Kidney epithelial cell (primary cell): ENCODE data around the gene FKBP6. TPM values are rescaled to one million over a fixed set of nuclear protein-coding genes. Genes with fewer than 3 reads are reported as not detected.

Source experiments
- DNase-seq: peaks from one replicate; pipeline ENCODE4 v3.0.0-alpha.2; 2010; ENCODE audit warnings: low read depth
- H3K27me3 ChIP-seq: 2 replicates; pipeline ENCODE4 v1.6.0; 2011; ENCODE audit warnings: low read length; ENCODE audit not compliant: control insufficient read depth, insufficient read depth
- H3K36me3 ChIP-seq: 2 replicates; pipeline ENCODE4 v1.5.1; 2011; ENCODE audit warnings: low read length; ENCODE audit not compliant: control insufficient read depth, insufficient read depth
- H3K4me3 ChIP-seq: 2 replicates; pipeline ENCODE4 v1.5.1; 2011; ENCODE audit warnings: low read depth, mild to moderate bottlenecking, control low read depth, low read length
- total RNA-seq: library from RNA; depleted of rRNA; stranded (reverse); fragments of >200 nt; gene quantifications from 2 replicates; pipeline ENCODE4 v1.2.3, GENCODE V29; 2015
- TF ChIP-seq, protein P1 (sequence below): IDR thresholded peaks from 2 replicates; pipeline ENCODE4 v1.5.1; 2011; ENCODE audit warnings: mild to moderate bottlenecking, moderate library complexity, low read length, control low read depth, inconsistent platforms; ENCODE audit not compliant: insufficient read depth, poor library complexity, severe bottlenecking

The FKBP6 gene
- total RNA-seq, 1 donor from 2014 or later = not detected

DNA sequence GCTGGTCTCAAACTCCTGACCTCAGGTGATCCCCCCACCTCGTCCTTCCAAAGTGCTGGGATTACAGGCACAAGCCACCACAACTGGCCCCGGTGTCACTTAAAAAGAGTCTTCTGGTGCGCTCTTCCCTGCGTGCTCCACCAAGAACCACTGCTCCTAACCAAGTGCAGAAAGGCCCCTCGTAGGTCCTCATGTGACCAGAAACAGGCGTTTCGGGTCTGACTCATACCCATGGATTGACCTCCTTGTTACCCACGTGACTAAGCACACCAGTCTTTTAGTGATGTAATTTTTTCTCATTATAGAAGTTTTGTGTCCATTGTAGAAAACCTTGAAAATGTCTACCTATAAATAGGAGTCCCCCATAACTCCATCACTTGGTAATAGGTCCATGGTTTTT lies 13.9 kb downstream of the FKBP6 start:
- no peak overlapping the region for H3K4me3 ChIP-seq
- no peak for DNase-seq
- H3K27me3 ChIP-seq = peaks cover 4% of the 10 kb centered on the region
- TF ChIP-seq, protein P1, sequence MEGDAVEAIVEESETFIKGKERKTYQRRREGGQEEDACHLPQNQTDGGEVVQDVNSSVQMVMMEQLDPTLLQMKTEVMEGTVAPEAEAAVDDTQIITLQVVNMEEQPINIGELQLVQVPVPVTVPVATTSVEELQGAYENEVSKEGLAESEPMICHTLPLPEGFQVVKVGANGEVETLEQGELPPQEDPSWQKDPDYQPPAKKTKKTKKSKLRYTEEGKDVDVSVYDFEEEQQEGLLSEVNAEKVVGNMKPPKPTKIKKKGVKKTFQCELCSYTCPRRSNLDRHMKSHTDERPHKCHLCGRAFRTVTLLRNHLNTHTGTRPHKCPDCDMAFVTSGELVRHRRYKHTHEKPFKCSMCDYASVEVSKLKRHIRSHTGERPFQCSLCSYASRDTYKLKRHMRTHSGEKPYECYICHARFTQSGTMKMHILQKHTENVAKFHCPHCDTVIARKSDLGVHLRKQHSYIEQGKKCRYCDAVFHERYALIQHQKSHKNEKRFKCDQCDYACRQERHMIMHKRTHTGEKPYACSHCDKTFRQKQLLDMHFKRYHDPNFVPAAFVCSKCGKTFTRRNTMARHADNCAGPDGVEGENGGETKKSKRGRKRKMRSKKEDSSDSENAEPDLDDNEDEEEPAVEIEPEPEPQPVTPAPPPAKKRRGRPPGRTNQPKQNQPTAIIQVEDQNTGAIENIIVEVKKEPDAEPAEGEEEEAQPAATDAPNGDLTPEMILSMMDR = no peak
- H3K36me3 ChIP-seq = no peaks in the 10 kb centered on the region

DNA sequence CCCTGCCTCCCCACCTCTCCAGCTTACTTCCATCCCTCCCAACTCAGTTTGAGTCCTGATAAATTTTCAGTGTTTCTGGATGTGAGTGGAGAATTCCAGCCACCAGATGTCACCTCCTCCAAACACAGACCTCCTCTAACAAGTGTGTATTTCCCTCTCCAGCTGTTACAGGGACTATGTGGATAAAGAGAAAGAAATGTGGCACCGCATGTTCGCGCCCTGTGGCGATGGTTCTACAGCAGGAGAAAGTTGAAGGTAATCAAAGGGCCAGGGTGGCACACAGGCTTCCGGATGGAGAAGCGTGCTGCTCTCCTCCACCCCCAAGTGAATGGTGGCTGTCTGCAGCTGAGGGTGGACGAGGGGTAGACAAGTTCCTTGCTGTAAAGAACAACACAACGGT lies 14.7 kb downstream of the FKBP6 start:
- TF ChIP-seq, protein P1 = peak; percentile 69
- no peak overlapping the region for H3K4me3 ChIP-seq
- no peak for DNase-seq

DNA sequence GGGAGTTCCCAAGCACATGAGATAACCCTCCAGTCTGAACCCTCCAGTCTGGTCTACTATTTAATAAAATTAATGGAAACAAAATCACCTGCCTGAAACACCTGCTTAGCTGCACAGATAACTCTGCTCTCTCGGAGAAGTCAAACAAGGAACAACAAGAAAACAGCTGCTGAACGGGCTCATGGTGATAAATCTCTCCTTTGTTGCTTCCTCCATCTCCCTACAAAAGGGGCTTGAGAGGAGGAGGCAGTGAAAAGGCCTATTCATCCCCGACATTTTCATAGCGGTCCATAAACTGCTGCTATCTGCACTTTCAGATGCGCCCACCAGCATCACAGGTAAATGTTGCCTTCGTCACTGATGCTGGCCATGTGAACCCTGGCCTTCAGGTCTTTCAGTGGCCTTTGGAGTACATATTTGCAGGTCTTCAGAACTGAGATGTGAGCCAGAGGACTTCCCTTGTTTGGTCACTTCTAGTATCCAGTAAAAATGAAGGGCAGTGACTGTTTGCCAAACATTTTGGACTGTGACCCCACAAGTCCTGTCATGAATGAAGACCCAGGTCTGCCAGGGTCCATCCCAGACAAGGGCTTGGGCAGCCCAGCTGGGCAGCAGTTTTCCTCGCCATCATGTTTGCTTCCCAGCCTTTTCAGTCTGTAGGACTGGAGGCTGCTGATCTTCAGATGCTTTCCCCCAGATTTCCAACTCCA lies 15.9 kb downstream of the FKBP6 start:
- Histone ChIP-seq H3K27me3 (peaks cover 4% of the 10 kb centered on the region), H3K36me3 (no peaks in the 10 kb centered on the region), H3K4me3 (no peak overlapping the region)
- TF ChIP-seq, protein P1 = no peak
- DNase-seq = no peak

More for the DNA sequence above, 14.7 kb downstream of the FKBP6 start:
- H3K27me3 ChIP-seq = peaks cover 4% of the 10 kb centered on the region
- H3K36me3 ChIP-seq = no peaks in the 10 kb centered on the region

DNA sequence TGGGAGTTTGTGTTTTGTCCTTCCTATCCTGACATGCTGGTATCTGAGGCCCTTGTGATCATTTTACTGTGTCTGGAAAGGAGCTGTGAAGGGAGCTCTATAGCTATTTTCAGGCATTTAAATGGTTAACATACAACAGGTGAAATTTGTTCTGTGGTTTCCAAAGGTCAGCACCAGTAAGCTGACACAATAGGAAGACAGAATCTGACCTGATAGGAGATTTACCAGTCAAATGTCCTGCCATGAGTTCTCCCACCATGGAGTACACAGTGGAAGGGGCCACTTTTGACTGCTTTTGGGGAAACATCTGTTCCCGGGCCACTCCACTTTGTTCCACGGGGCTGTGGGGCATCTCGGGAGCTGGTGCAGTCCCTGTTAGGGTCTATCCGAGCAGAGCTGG lies 17.6 kb downstream of the FKBP6 start:
- DNase-seq = no peak
- H3K4me3 ChIP-seq = no peak overlapping the region
- H3K36me3 ChIP-seq = no peaks in the 10 kb centered on the region
- TF ChIP-seq, protein P1 = no peak
- H3K27me3 ChIP-seq = peaks cover 4% of the 10 kb centered on the region

DNA sequence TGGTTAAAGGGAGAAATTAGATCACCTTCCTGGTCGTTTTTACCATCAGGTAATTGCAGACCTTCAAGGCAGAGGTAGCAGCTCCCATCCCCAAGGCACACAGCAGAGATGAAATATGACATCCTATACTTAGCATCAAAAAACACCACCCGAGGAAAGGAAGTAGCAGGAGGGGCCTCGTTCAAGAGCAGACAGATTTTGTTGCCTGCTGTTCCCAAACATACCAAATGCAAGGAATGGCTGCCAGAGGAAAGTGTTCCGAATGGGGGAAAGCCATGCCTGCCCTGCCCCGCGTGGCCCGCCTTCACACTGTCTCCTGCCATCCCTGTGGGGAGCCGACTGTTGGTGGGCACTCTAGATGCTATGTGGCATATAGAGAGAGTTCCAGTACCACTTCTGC lies 18.0 kb downstream of the FKBP6 start:
- TF ChIP-seq, protein P1 = no peak
- no peak for DNase-seq
- peaks cover 4% of the 10 kb centered on the region for H3K27me3 ChIP-seq
- H3K36me3 ChIP-seq = no peaks in the 10 kb centered on the region
- H3K4me3 ChIP-seq = no peak overlapping the region

DNA sequence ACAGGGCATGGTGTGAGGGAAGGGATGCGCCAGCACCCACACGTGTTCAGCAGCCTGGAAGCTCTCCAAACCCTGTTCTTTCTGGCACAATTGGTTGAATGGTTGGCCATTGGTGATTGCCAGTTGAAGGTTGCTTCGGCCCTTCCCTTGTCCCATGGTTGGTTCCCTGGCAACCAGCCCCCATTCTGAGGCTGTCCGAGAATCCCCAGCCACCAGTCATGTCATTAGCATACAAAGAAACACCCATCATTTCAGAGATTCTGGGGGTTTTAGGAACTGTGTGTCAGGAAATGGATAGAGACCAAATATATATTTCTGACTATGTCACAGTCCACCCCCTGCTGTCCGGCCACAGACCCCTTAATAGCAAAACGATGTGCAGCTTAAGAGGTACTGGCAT lies 21.8 kb downstream of the FKBP6 start:
- no peak for DNase-seq
- TF ChIP-seq, protein P1 = no peak
- Histone ChIP-seq H3K4me3 (no peak overlapping the region), H3K36me3 (no peaks in the 10 kb centered on the region), H3K27me3 (no peaks in the 10 kb centered on the region)
